Spleen (tissue), 11 donors: Measurements from ENCODE around the gene RBMS3. TPM values are rescaled to one million over a fixed set of nuclear protein-coding genes. Genes with fewer than 3 reads are reported as not detected.

Source experiments
- DNase-seq: peaks from one replicate; pipeline ENCODE4 v3.0.0-alpha.2; 2020
- H3K27ac ChIP-seq, 8 donors: fragments of 200-600 bp; sonication (generic) in 7 of 8; 1 replicate in 4 of 8; 2 replicates in 4 of 8; pipeline versions ENCODE4 v1.5.0 to v1.8.0; 2016 to 2021; ENCODE audit warnings: inconsistent platforms in 4 of 8, mild to moderate bottlenecking in 4 of 8, moderate library complexity in 1 of 8
- H3K27me3 ChIP-seq, 7 donors: fragments of 200-600 bp; sonication (generic) in 6 of 7; replicated peaks in 1 of 7; 1 replicate in 4 of 7; 2 replicates in 3 of 7; pipeline versions ENCODE4 v1.5.0 to v1.8.0; 2016 to 2021; ENCODE audit warnings: inconsistent platforms in 3 of 7, mild to moderate bottlenecking in 1 of 7
- H3K36me3 ChIP-seq, 6 donors: fragments of 200-600 bp; sonication (generic) in 5 of 6; 1 replicate in 4 of 6; 2 replicates in 2 of 6; pipeline versions ENCODE4 v1.5.0 to v1.8.0; 2016 to 2021; ENCODE audit warnings: inconsistent platforms in 2 of 6
- H3K4me1 ChIP-seq, 6 donors: fragments of 200-600 bp; sonication (generic) in 5 of 6; 1 replicate in 3 of 6; 2 replicates in 3 of 6; pipeline versions ENCODE4 v1.5.0 to v1.8.0; 2016 to 2021; ENCODE audit warnings: inconsistent platforms in 3 of 6
- H3K4me3 ChIP-seq, 8 donors: fragments of 200-600 bp; sonication (generic) in 7 of 8; 1 replicate in 4 of 8; 2 replicates in 4 of 8; pipeline versions ENCODE4 v1.5.0 to v1.8.0; 2016 to 2021; ENCODE audit warnings: inconsistent platforms in 4 of 8, mild to moderate bottlenecking in 4 of 8, moderate library complexity in 2 of 8
- H3K9me3 ChIP-seq, 8 donors: fragments of 200-600 bp; sonication (generic) in 7 of 8; 1 replicate in 4 of 8; 2 replicates in 4 of 8; pipeline versions ENCODE4 v1.5.0 to v1.8.0; 2016 to 2021; ENCODE audit warnings: inconsistent platforms in 4 of 8
- CTCF ChIP-seq, 11 experiments: fragments of 200-600 bp in 7 of 11; fragments of 450-650 bp in 4 of 11; sonication (generic) in 4 of 11; IDR thresholded peaks in 8 of 11; conservative IDR thresholded peaks in 3 of 11; 1 replicate in 7 of 11; 2 replicates in 4 of 11; pipeline versions ENCODE4 v1.4.0 to v1.8.0; 2016 to 2021; ENCODE audit warnings: antibody characterized with exemption in 11 of 11, inconsistent platforms in 4 of 11, mild to moderate bottlenecking in 1 of 11
- POLR2A ChIP-seq, 3 donors: fragments of 450-650 bp; IDR thresholded peaks; one replicate each; pipeline ENCODE4 v1.5.1; 2017; ENCODE audit warnings: antibody characterized with exemption in 3 of 3, mild to moderate bottlenecking in 1 of 3
- POLR2AphosphoS5 ChIP-seq, 3 donors: sonication (generic); formaldehyde crosslinking; IDR thresholded peaks; one replicate each; pipeline ENCODE4 v1.5.1; 2017; ENCODE audit warnings: antibody characterized with exemption in 3 of 3
- WGBS, 5 donors: extraction: QIAGEN DNeasy Blood & Tissue Kit in 3 of 5; methylation state at CpG; one replicate each; pipeline versions ENCODE4 v1.1.5 to v1.1.7; 2013 to 2018; 5-methylcytosine and 5-hydroxymethylcytosine counted together
- intact Hi-C: fragments of 100-400 bp; cut with DNase I; formaldehyde crosslinking; loops from one replicate; pipeline ENCODE4 v1.15.0; 2023; ENCODE audit warnings: low total_unique reads
- polyA plus RNA-seq, 3 donors: library from polyadenylated mRNA; stranded (reverse); fragments of 200-250 nt; gene quantifications; one replicate each; pipeline ENCODE4 v1.2.1, GENCODE V29; 2013
- total RNA-seq, 7 donors: library from RNA; depleted of rRNA in 3 of 7; stranded (reverse); fragments of >200 nt in 3 of 7; fragmentation: NEBNext Ultra II Directional in 4 of 7; extraction: Animal tissue kit (Norgen Biotek cat#: 25700) in 4 of 7; gene quantifications; one replicate each; pipeline versions ENCODE4 v1.1.0 to v1.2.1, GENCODE V29; 2016 to 2021
- donor health status: healthy with polysubstance abuse.
- donor health status: DM: no; HTN: no; CAD: no; lungs with moderate emphysema.
- donor health status: DM: no; HTN: no; CAD: no.
- donor health status: Bipolar disorder and iron deficiency.
- donor health status: healthy.
- donor health status: DM: no; HTN: no; CAD: no.
- donor health status: DM: yes; HTN: yes; CAD: no.

The RBMS3 gene
- total and polyA plus RNA-seq, 10 donors: 2.6 to 81.9 (median 52.5) TPM

- no peaks in the 10 kb centered on the region for H3K36me3 ChIP-seq
- H3K9me3 ChIP-seq: peaks cover 0 to 14% (median 8%) of the 10 kb centered on the region in 8 donors
- intact Hi-C loops: no loop called here
- 72 to 85% (median 77%) methylated on average over 6 of the region's 6 CpGs for WGBS, 5 donors
- no peaks in the 10 kb centered on the region for H3K27me3 ChIP-seq
- H3K4me3 ChIP-seq: no peak overlapping the region
- no peaks in the 10 kb centered on the region for H3K4me1 ChIP-seq
- TF ChIP-seq CTCF (IDR thresholded peaks at IDR 0.05 in 8 of 11, conservative IDR thresholded peaks at IDR 0.05 in 3 of 11) (no peak), POLR2AphosphoS5 (IDR thresholded peaks at IDR 0.05) (no peak), POLR2A (IDR thresholded peaks at IDR 0.05) (no peak)
- DNase-seq: no peak
- H3K27ac ChIP-seq: no peak overlapping the region
Measured at GRCh38 chr3:29868543-29869101, 587.8 kb downstream of the RBMS3 start.

- H3K4me1 ChIP-seq: no peaks in the 10 kb centered on the region
- no peak overlapping the region for H3K4me3 ChIP-seq
- H3K9me3 ChIP-seq: peaks cover 0 to 19% (median 12%) of the 10 kb centered on the region in 8 donors
- DNase-seq: no peak
- intact Hi-C loops: no loop called here
- no peak overlapping the region for H3K27ac ChIP-seq
- no peaks in the 10 kb centered on the region for H3K36me3 ChIP-seq
- H3K27me3 ChIP-seq: no peaks in the 10 kb centered on the region
- 85 to 93% (median 88%) methylated on average over 1 of the region's 1 CpG for WGBS, 5 donors
- no peak for TF ChIP-seq CTCF (IDR thresholded peaks at IDR 0.05 in 8 of 11, conservative IDR thresholded peaks at IDR 0.05 in 3 of 11)
- TF ChIP-seq POLR2A (IDR thresholded peaks at IDR 0.05): no peak
- no peak for TF ChIP-seq POLR2AphosphoS5 (IDR thresholded peaks at IDR 0.05)
Measured at GRCh38 chr3:29870136-29870535, 589.3 kb downstream of the RBMS3 start.

GRCh38 chr3:29871087-29871486 is 590.2 kb downstream of the RBMS3 start:
- WGBS, 5 donors: 51 to 70% (median 59%) methylated on average over 1 of the region's 1 CpG
- peaks cover 0 to 19% (median 12%) of the 10 kb centered on the region in 8 donors for H3K9me3 ChIP-seq
- H3K4me3 ChIP-seq: no peak overlapping the region
- no peak for TF ChIP-seq CTCF (IDR thresholded peaks at IDR 0.05 in 8 of 11, conservative IDR thresholded peaks at IDR 0.05 in 3 of 11)
- no peak for TF ChIP-seq POLR2A (IDR thresholded peaks at IDR 0.05)
- no peak for TF ChIP-seq POLR2AphosphoS5 (IDR thresholded peaks at IDR 0.05)
- H3K36me3 ChIP-seq: no peaks in the 10 kb centered on the region
- intact Hi-C loops: no loop called here
- no peaks in the 10 kb centered on the region for H3K27me3 ChIP-seq
- no peak overlapping the region for H3K27ac ChIP-seq
- DNase-seq: no peak
- H3K4me1 ChIP-seq: no peaks in the 10 kb centered on the region

- Histone ChIP-seq H3K27ac (no peak overlapping the region), H3K27me3 (no peaks in the 10 kb centered on the region), H3K9me3 (no peaks in the 10 kb centered on the region), H3K36me3 (no peaks in the 10 kb centered on the region), H3K4me1 (no peaks in the 10 kb centered on the region), H3K4me3 (no peak overlapping the region)
- intact Hi-C loops: no loop called here
- no peak for DNase-seq
- WGBS, 5 donors: 69 to 93% (median 90%) methylated on average over 3 of the region's 3 CpGs
- no peak for TF ChIP-seq CTCF (IDR thresholded peaks at IDR 0.05 in 8 of 11, conservative IDR thresholded peaks at IDR 0.05 in 3 of 11)
- no peak for TF ChIP-seq POLR2A (IDR thresholded peaks at IDR 0.05)
- no peak for TF ChIP-seq POLR2AphosphoS5 (IDR thresholded peaks at IDR 0.05)
Measured at GRCh38 chr3:29880809-29881208, 599.9 kb downstream of the RBMS3 start.
